T-helper 1 cell (primary cell): Measurements from ENCODE around the gene BTBD9.

ENCODE experiments used
- DNase-seq, 5 donors: peaks; one replicate each; pipeline ENCODE4 v3.0.0-alpha.2; 2012 to 2020

Gene BTBD9

GRCh38 chr6:38552121-38552520, 87.6 kb downstream of the BTBD9 start:
- DNase-seq, result no peak

GRCh38 chr6:38549795-38550194, 89.9 kb downstream of the BTBD9 start:
- DNase-seq, result no peak

DNA sequence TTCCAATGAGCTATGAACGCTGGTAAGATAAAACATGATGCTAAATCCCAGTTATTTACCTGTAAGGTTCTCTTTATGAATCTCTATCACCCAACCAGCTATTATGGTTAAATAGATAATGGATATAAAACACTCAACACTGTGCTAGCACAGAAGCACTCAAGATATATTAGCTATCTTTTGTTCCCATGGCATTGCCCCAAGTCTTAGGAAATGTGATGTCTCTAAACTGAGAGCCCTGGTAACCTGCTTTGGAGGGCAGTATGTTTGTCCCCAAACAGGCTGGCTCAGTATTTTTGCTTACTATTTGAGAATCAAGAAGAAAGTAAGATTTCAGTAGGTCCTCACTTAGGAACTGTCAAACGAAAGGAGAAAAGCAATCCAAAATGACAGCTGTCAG, 90.5 kb downstream of the BTBD9 start:
- DNase-seq, result no peak

DNA sequence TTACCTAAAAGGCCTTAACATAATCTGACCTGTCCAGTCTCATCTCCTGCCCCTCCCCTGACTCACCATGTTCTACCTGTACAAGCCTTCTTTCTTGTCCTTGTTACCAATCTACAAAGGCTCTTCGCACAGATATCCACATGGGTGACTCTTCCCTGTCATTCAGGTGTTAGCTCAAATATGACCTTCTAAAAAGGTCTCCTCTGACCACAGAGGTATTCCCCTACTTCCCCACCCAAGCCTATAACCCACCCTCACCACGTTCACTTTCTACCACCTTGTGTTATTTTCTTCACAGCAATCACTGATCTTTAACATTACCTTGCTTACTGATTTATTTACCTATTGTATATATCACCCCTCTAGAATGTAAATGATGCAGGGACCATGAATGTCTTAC, 96.7 kb downstream of the BTBD9 start:
- DNase-seq, result no peak

- no peak for DNase-seq
Measured at GRCh38 chr6:38542031-38542430, 97.7 kb downstream of the BTBD9 start.

- DNase-seq, result no peak
Measured at GRCh38 chr6:38533064-38533463, 106.7 kb downstream of the BTBD9 start.

GRCh38 chr6:38531134-38531533, 108.6 kb downstream of the BTBD9 start:
- no peak for DNase-seq

DNA sequence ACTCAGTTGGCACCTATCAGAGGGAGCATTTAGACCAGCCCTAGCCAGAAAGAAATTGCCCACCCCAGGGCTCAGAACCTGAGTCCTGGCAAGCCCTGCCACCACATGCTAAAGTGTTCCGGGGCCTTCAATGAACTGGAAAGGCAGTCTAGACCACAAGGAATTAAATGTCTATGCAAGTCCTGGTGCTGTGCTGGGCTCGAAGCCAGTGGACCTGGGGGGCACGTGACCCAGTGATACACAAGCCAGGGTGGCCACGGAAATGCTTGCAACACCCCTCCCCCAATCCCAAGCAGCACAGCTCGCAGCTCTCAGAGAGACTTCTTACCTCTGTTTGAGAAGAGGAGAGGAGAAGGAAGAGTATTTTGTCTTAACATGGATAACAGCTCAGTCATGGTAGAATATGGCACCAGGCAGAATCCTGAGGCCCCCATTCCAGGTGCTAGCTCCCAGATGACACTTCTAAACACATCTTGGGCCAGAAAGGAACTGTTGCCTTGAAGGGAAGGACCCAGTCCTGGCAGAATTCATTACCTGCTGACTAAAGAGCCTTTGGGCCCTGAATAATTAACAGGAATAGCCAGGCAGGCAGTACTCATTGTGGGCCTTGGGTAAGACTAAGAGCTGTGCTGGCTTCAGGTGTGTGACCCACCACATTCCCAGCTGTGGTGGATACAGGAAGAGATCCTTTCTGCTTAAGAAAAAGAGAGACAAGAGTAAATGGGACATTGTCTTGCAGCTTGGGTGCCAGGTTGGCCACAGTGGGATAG, 111.3 kb downstream of the BTBD9 start:
- no peak for DNase-seq

DNA sequence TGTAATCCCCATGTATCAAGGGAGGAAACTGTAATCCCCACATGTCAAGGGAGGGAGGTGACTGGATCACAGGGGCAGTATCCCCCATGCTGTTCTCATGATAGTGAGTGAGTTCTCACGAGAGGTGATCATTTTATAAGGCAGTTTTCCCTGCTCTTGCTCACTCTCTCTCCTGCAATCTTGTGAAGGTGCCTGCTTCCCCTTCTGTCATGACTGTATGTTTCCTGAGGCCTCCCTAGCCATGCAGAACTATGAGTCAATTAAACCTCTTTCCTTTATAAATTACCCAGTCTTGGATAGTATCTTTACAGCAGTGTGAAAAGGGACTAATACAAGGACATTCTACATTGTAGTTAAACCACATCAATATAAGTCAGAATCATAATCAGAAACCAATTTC, 112.4 kb downstream of the BTBD9 start:
- no peak for DNase-seq

GRCh38 chr6:38525888-38526287, 113.8 kb downstream of the BTBD9 start:
- DNase-seq, result no peak

DNA sequence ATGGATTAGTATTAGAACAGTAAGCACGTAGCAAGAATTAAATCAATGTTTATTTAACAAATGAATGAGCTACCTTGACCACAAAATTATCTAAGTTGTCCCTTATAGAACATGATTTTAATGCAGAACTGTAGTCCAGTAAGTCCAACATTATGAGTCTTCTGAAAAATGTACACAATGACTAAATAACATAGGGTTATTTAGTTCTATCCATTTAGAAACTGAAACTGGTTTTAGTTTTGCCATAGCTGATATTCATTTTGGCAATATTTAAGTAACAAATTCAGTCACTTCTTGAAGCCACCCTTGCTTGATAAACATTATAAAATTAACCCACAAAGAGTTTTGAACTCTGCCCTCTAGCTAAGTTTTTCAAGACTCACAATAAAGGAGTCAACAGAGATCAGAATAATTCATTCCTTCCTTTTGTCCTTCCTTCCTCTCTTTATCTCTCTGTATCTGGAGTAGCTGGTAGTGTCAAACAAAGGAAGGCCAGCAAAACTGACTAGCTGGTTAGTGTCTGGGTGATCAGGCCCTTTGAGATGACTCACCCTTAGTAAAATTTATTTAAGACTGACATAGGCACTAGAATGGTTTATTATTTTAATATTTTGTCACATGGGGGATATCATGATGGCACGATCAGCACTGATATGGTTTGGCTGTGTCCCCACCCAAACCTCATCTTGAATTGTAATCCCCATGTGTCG, 115.1 kb downstream of the BTBD9 start:
- no peak for DNase-seq

DNA sequence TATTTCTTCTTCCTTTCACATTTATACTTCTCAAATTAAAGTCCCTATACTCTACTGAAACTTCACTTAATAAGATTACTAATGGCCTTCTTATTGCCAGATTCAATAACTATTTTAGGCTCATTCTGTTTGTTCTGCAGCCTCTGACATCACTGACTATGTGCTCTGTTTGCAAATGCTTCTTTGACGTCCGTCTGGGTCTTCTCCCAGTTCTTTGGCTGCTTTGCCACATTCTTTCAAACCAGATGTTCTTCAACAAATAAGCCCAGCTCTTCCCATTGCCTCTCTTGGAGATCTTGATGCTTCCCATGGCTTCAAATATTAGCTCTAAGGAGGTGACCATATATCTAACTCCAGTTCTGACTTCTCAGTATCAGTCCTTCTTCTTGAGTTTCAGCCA, 117.4 kb downstream of the BTBD9 start:
- no peak for DNase-seq

- no peak for DNase-seq
Measured at GRCh38 chr6:38518511-38519304, 121.0 kb downstream of the BTBD9 start.

DNA sequence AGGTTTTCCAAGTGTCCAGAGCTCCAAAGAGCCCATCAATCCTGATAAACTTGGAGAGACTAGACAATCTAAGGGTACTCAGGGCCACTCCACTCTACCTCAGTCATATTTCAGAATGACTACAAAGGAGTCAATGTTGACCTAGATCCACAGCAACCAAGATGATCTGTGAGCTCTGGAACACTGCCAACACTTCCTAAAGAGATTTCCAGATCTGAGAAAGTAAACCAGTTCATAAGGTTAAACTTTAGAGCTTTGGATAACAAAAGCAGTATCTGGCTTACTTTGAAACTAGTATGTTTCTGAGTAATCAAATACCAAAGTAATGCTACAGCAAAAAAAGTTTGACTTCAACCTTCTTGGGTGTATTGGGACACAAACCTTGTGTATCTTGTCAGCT, 122.7 kb downstream of the BTBD9 start:
- DNase-seq, result no peak

DNA sequence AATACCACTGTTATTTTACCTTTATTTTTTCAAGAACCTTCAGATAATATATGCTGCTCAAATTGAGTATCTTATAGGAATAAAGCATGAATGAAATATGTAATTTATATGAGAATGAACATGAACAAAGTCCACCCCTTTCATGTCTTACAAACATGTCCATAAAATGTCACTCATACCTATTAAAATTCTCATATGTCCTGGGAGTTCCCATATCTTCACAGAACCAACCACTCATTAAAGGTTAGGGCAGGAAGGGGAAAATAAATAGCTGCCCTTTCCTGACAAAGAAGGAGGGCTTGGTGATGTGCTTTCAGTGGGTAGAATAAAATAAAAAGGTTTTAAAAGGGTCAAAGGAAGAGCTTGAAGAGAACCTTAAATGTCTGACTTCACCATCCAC, 125.3 kb downstream of the BTBD9 start:
- no peak for DNase-seq

DNA sequence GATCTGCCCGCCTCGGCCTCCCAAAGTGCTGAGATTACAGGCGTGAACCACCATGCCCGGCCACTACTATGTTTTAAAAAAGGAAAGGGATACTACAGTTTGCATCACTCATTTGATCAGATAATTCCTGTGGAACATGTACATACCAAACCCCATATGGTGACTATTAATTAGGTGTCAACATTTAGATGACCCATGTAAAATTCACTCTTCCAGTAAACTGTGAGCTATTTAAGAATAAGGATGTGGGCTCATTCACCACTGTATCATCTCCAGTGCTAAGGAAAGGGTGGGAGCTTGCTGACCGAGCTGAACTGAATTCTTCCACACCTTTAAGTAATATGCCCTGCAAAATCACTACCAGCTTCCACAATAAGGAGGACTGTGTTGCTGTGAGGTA, 127.5 kb downstream of the BTBD9 start:
- DNase-seq, result no peak

DNA sequence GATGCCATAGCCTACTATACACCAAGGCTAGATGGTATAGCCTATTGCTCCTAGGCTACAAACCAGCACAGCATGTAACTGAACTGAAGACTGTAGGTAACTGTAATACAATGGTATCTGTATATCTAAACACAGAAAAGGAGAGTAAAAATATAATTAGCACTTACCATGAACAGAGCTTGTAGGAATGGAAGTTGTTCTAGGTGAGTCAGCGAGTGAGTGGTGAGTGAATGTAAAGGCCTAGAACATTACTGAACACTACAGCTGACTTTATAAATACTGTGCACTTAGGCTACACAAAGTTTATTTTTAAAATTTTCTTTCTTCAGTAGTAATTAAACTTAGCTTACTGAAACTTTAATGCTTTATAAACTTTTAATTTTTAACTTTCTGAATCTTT, 129.5 kb downstream of the BTBD9 start:
- DNase-seq, result no peak

GRCh38 chr6:38509713-38510112, 130.0 kb downstream of the BTBD9 start:
- DNase-seq, result no peak

- no peak for DNase-seq
Measured at GRCh38 chr6:38508894-38509293, 130.8 kb downstream of the BTBD9 start.

DNA sequence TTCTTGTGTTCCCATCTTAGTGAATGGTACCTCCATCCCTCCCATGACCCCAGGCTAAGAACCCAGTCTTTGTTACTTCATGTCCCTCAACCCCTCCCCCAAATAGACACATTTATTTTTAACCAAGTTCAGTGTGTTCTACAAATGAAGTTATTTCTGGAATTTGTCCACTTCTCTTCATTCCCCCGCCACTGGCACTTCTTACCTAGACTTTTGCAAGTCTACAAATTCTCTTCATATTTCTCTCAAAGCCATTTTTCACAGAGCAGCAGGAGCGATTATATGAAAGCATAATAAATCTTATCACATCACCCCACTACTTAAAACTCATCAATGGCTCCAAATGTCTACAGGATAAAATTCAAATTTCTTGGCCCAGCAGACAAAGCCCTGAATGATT, 131.4 kb downstream of the BTBD9 start:
- DNase-seq, result no peak

GRCh38 chr6:38507173-38507572, 132.6 kb downstream of the BTBD9 start:
- DNase-seq, result no peak

GRCh38 chr6:38505826-38506225, 133.9 kb downstream of the BTBD9 start:
- DNase-seq, result no peak

- no peak for DNase-seq
Measured at GRCh38 chr6:38504996-38505395, 134.7 kb downstream of the BTBD9 start.
